Stimulated activated naive CD4-positive, alpha-beta T cell (primary cell): ENCODE results near the gene SMIM41.
A peak's percentile ranks its signal among the peaks of the same experiment; 100 is the strongest.

Experiments used
- DNase-seq, 6 experiments: peaks; one replicate each; lab custom pipeline; 2025; lab: John Stamatoyannopoulos, UW

Gene SMIM41

GRCh38 chr12:52079576-52080402 is at the start of gene SMIM41:
Gene SMIM41, plus strand, starts transcription at chr12:52079704. Its CDS starts 76 bp downstream, at chr12:52079780.
- no peak for DNase-seq

- DNase-seq: no peak
These were observed 47.1 kb upstream of the SMIM41 start for GRCh38 chr12:52032446-52032803.

DNA sequence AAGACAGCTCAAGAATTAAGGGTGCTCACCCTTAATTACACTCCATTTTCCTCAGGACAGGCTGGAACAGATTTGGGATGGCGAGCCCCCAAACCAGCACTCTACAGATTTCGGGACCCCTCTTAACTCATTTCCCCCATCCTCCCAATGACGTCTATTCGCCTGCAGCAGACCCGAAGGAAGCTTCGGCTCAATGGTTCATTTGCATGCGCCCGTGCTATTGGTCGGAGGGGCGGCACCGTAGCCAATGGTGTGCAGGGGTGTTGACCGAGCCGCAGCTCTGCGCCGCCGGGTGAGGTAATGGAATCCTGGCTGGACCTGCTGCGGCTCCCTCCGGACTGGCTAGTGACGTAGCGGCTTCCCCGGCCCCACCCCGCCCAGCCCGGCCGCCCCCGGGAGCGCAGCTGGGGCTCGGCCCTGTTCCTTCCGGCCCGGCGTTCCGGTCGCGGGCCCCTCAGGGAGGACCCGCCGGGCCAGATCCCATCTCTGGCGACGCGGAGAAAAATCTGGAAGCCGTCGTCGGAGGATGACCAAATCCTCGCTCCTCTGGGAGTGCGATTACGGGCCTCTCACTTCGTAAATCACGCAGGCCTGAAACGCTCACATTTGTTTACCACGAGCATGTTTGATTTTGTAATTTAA is 46.6 kb upstream of the SMIM41 start:
- peak; percentile 75 to 93 (median 79) for DNase-seq

- no peak for DNase-seq
These were observed 45.9 kb upstream of the SMIM41 start for GRCh38 chr12:52033446-52034140.

GRCh38 chr12:52035190-52035589 is 44.3 kb upstream of the SMIM41 start:
- DNase-seq: no peak

- DNase-seq: no peak
These were observed 43.6 kb upstream of the SMIM41 start for GRCh38 chr12:52035926-52036325.

- DNase-seq: peak; percentile 83 to 88 (median 86)
These were observed 42.8 kb upstream of the SMIM41 start for GRCh38 chr12:52036587-52037171.

- DNase-seq: peak in 1 of 6 experiments; percentile 42
These were observed 42.1 kb upstream of the SMIM41 start for GRCh38 chr12:52037248-52037861.

GRCh38 chr12:52038447-52038846 is 41.1 kb upstream of the SMIM41 start:
- no peak for DNase-seq

GRCh38 chr12:52041035-52041434 is 38.5 kb upstream of the SMIM41 start:
- no peak for DNase-seq

GRCh38 chr12:52041695-52042123 is 37.8 kb upstream of the SMIM41 start:
- DNase-seq: peak; percentile 16 to 51 (median 41)

GRCh38 chr12:52042706-52043385 is 36.7 kb upstream of the SMIM41 start:
- DNase-seq: no peak

- DNase-seq: no peak
These were observed 35.9 kb upstream of the SMIM41 start for GRCh38 chr12:52043386-52044212.

GRCh38 chr12:52044292-52044983 is 35.1 kb upstream of the SMIM41 start:
- DNase-seq: no peak

- no peak for DNase-seq
These were observed 33.7 kb upstream of the SMIM41 start for GRCh38 chr12:52045794-52046199.

GRCh38 chr12:52046859-52047258 is 32.6 kb upstream of the SMIM41 start:
- no peak for DNase-seq

- DNase-seq: no peak
These were observed 30.2 kb upstream of the SMIM41 start for GRCh38 chr12:52049286-52049685.

DNA sequence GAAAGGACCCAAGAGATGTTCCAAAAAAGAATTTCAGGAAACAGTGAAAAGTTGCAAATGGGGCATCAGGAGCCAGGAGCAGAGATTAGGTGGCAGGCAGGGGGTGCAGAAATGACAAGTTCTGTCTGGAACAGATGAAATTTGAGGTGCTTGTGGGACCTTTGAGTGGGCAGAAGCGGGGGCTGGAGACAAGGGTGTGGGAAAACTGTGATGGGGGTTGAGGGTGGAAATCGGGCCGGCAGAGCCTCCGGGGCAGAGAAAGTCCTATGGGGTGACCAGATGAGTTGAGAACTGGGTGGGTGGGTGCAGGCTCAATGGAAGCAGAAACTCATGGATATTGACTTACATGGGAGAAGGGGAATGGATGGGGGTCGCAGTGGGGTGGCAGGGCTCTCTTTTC is 29.8 kb upstream of the SMIM41 start:
- DNase-seq: no peak

- DNase-seq: peak in 3 of 6 experiments; percentile 44 to 57 (median 48)
These were observed 29.3 kb upstream of the SMIM41 start for GRCh38 chr12:52050116-52050757.
